ENCODE data around the gene ERP44.

Gene ERP44

GRCh38 chr9:100100146-100100667 is 1.4 kb upstream of the ERP44 start:
- no peak for TF ChIP-seq EZH2 (IDR thresholded peaks at IDR 0.05; ENCODE audit: borderline replicate concordance, low read depth, low read length, severe bottlenecking)
- TF ChIP-seq, protein P1, sequence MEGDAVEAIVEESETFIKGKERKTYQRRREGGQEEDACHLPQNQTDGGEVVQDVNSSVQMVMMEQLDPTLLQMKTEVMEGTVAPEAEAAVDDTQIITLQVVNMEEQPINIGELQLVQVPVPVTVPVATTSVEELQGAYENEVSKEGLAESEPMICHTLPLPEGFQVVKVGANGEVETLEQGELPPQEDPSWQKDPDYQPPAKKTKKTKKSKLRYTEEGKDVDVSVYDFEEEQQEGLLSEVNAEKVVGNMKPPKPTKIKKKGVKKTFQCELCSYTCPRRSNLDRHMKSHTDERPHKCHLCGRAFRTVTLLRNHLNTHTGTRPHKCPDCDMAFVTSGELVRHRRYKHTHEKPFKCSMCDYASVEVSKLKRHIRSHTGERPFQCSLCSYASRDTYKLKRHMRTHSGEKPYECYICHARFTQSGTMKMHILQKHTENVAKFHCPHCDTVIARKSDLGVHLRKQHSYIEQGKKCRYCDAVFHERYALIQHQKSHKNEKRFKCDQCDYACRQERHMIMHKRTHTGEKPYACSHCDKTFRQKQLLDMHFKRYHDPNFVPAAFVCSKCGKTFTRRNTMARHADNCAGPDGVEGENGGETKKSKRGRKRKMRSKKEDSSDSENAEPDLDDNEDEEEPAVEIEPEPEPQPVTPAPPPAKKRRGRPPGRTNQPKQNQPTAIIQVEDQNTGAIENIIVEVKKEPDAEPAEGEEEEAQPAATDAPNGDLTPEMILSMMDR (IDR thresholded peaks at IDR 0.05; ENCODE audit: borderline replicate concordance, extremely low read depth, low read length, poor library complexity, severe bottlenecking): no peak
- H2AFZ ChIP-seq (ENCODE audit: low read depth, low read length): peak overlapping the region; percentile 83; the same call in 1 of the 2 replicates
- peaks cover 18% of the 10 kb centered on the region; the same call in 1 of the 2 replicates for H3K36me3 ChIP-seq (ENCODE audit: insufficient read depth, low read length)
- peaks cover 50% of the 10 kb centered on the region for H3K79me2 ChIP-seq (ENCODE audit: insufficient read depth, low read length)
- no peak for DNase-seq
- H3K27ac ChIP-seq (ENCODE audit: low read length): peak overlapping the region; percentile 73; the same call in 1 of the 2 replicates
- H3K4me2 ChIP-seq (ENCODE audit: insufficient read depth, low read length): peak overlapping the region; percentile 74
- ATAC-seq (ENCODE audit: insufficient read depth, low read depth): no peak
- H3K4me3 ChIP-seq (ENCODE audit: low read depth in 1 of 2, low read length in 2 of 2): peak overlapping the region; percentile 76 to 90; a peak in 3 of 4 replicates
- H3K27me3 ChIP-seq (ENCODE audit: insufficient read depth, low read length, poor library complexity): no peaks in the 10 kb centered on the region
- H3K9ac ChIP-seq (ENCODE audit: low read depth, low read length): peak overlapping the region; percentile 71
- peaks cover 12% of the 10 kb centered on the region for H4K20me1 ChIP-seq (ENCODE audit: insufficient read depth, low read length)
- H3K4me1 ChIP-seq (ENCODE audit: insufficient read depth, low read length): peaks cover 25% of the 10 kb centered on the region
- no peaks in the 10 kb centered on the region for H3K9me3 ChIP-seq (ENCODE audit: insufficient read depth, low read length, severe bottlenecking)

- peaks cover 12% of the 10 kb centered on the region; the same call in 1 of the 2 replicates for H3K36me3 ChIP-seq (ENCODE audit: insufficient read depth, low read length)
- peak overlapping the region; percentile 74 for H3K4me2 ChIP-seq (ENCODE audit: insufficient read depth, low read length)
- DNase-seq: no peak
- peak overlapping the region; percentile 71 for H3K9ac ChIP-seq (ENCODE audit: low read depth, low read length)
- peak overlapping the region; percentile 76 to 90; a peak in 3 of 4 replicates for H3K4me3 ChIP-seq (ENCODE audit: low read depth in 1 of 2, low read length in 2 of 2)
- TF ChIP-seq, protein P1 (IDR thresholded peaks at IDR 0.05; ENCODE audit: borderline replicate concordance, extremely low read depth, low read length, poor library complexity, severe bottlenecking): no peak
- TF ChIP-seq EZH2 (IDR thresholded peaks at IDR 0.05; ENCODE audit: borderline replicate concordance, low read depth, low read length, severe bottlenecking): no peak
- H4K20me1 ChIP-seq (ENCODE audit: insufficient read depth, low read length): peaks cover 14% of the 10 kb centered on the region
- ATAC-seq (ENCODE audit: insufficient read depth, low read depth): peak; percentile 6
- peak overlapping the region; percentile 73 for H3K27ac ChIP-seq (ENCODE audit: low read length)
- peak overlapping the region; percentile 83 for H2AFZ ChIP-seq (ENCODE audit: low read depth, low read length)
- H3K4me1 ChIP-seq (ENCODE audit: insufficient read depth, low read length): peaks cover 25% of the 10 kb centered on the region
- H3K9me3 ChIP-seq (ENCODE audit: insufficient read depth, low read length, severe bottlenecking): no peaks in the 10 kb centered on the region
- peaks cover 55% of the 10 kb centered on the region for H3K79me2 ChIP-seq (ENCODE audit: insufficient read depth, low read length)
- no peaks in the 10 kb centered on the region for H3K27me3 ChIP-seq (ENCODE audit: insufficient read depth, low read length, poor library complexity)
Measured at GRCh38 chr9:100099722-100100042, 882 bp upstream of the ERP44 start.

GRCh38 chr9:100098046-100098886 is 534 bp downstream of the ERP44 start:
- peak overlapping the region; percentile 82 for H2AFZ ChIP-seq (ENCODE audit: low read depth, low read length)
- TF ChIP-seq, protein P1 (IDR thresholded peaks at IDR 0.05; ENCODE audit: borderline replicate concordance, extremely low read depth, low read length, poor library complexity, severe bottlenecking): no peak
- no peak for TF ChIP-seq EZH2 (IDR thresholded peaks at IDR 0.05; ENCODE audit: borderline replicate concordance, low read depth, low read length, severe bottlenecking)
- H3K4me3 ChIP-seq (ENCODE audit: low read depth in 1 of 2, low read length in 2 of 2): peak overlapping the region; percentile 75 to 90
- peaks cover 25% of the 10 kb centered on the region for H3K4me1 ChIP-seq (ENCODE audit: insufficient read depth, low read length)
- H3K36me3 ChIP-seq (ENCODE audit: insufficient read depth, low read length): peaks cover 3% of the 10 kb centered on the region; the same call in 1 of the 2 replicates
- ATAC-seq (ENCODE audit: insufficient read depth, low read depth): peak; percentile 0; the same call in 1 of the 3 replicates
- peaks cover 67% of the 10 kb centered on the region for H3K79me2 ChIP-seq (ENCODE audit: insufficient read depth, low read length)
- peaks cover 17% of the 10 kb centered on the region for H4K20me1 ChIP-seq (ENCODE audit: insufficient read depth, low read length)
- H3K4me2 ChIP-seq (ENCODE audit: insufficient read depth, low read length): peak overlapping the region; percentile 74
- no peaks in the 10 kb centered on the region for H3K9me3 ChIP-seq (ENCODE audit: insufficient read depth, low read length, severe bottlenecking)
- H3K9ac ChIP-seq (ENCODE audit: low read depth, low read length): peak overlapping the region; percentile 71
- no peaks in the 10 kb centered on the region for H3K27me3 ChIP-seq (ENCODE audit: insufficient read depth, low read length, poor library complexity)
- DNase-seq: peak; percentile 48
- peak overlapping the region; percentile 74 for H3K27ac ChIP-seq (ENCODE audit: low read length)
